HG03342 (cell line): ENCODE measurements around the gene CLEC18B.
"Not testable (repeated sequence)": the region's sequence is repeated elsewhere in the genome, so short reads cannot be mapped to it uniquely, and the experiment has no call there.

Source experiments
- ATAC-seq: cut with Tn5 transposase; IDR thresholded peaks from one replicate; pipeline ENCODE4 v1.9.1; 2021; ENCODE audit warnings: mild to moderate bottlenecking, moderate library complexity; ENCODE audit not compliant: unreplicated experiment

Gene CLEC18B

GRCh38 chr16:74361646-74362610, 59.4 kb downstream of the CLEC18B start:
- not testable (repeated sequence) for ATAC-seq
